PC-3 (cell line): ENCODE measurements around the gene ARNT2. TPM values are rescaled to one million over a fixed set of nuclear protein-coding genes. Genes with fewer than 3 reads are reported as not detected.

ENCODE experiments used
- ATAC-seq: fragments of 200-7000 bp; cut with Tn5 transposase; 2 replicates; pipeline ENCODE4 v1.9.1; 2020; ENCODE audit warnings: mild to moderate bottlenecking, moderate library complexity
- BruUV-seq: library from RNA; stranded (reverse); fragments of 400-500 nt; replicated peaks from 2 replicates; lab custom pipeline; 2021; lab: Mats Ljungman, UMichigan
- CTCF ChIA-PET: fragments of 300-600 bp; sonication (Branson Sonifier 250); formaldehyde crosslinking; loops from one replicate; lab custom pipeline; 2022; ENCODE audit warnings: antibody characterized with exemption; lab: Charles Lee
- POLR2A ChIA-PET: fragments of 300-600 bp; sonication (Branson Sonifier 250); formaldehyde crosslinking; loops from one replicate; lab custom pipeline; 2022; ENCODE audit warnings: antibody characterized with exemption; ENCODE audit not compliant: unreplicated experiment; lab: Charles Lee
- DNase-seq: peaks from one replicate; pipeline ENCODE4 v3.0.0-alpha.2; 2015
- H2AFZ ChIP-seq: fragments of 300-600 bp; sonication (generic); 2 replicates; pipeline ENCODE4 v1.6.0; 2016; ENCODE audit warnings: antibody characterized with exemption, low read length
- H3F3A ChIP-seq: fragments of 300-600 bp; sonication (generic); one replicate; pipeline ENCODE4 v1.6.0; 2017; ENCODE audit warnings: antibody characterized with exemption, low read length, control low read depth, mild to moderate bottlenecking; ENCODE audit not compliant: unreplicated experiment
- H3K27ac ChIP-seq: fragments of 300-600 bp; sonication (generic); 2 replicates; pipeline ENCODE4 v1.5.1; 2016; ENCODE audit warnings: mild to moderate bottlenecking, low read length
- H3K27me3 ChIP-seq: fragments of 300-600 bp; sonication (generic); 2 replicates; pipeline ENCODE4 v1.6.1; 2016; ENCODE audit warnings: low read length, mixed read lengths
- H3K36me3 ChIP-seq: fragments of 300-600 bp; sonication (generic); 2 replicates; pipeline ENCODE4 v1.6.1; 2016; ENCODE audit warnings: low read depth, mixed run types, low read length, mixed read lengths
- H3K4me1 ChIP-seq: fragments of 300-600 bp; sonication (generic); 2 replicates; pipeline ENCODE4 v1.5.1; 2016; ENCODE audit warnings: low read length; ENCODE audit not compliant: insufficient read depth
- H3K4me2 ChIP-seq: fragments of 300-600 bp; sonication (generic); 2 replicates; pipeline ENCODE4 v1.6.0; 2016; ENCODE audit warnings: low read length
- H3K4me3 ChIP-seq: fragments of 300-600 bp; sonication (generic); 2 replicates; pipeline ENCODE4 v1.5.1; 2016; ENCODE audit warnings: mild to moderate bottlenecking, low read length, mixed read lengths
- H3K79me2 ChIP-seq: fragments of 300-600 bp; sonication (generic); 2 replicates; pipeline ENCODE4 v1.6.1; 2017; ENCODE audit warnings: low read length, mixed read lengths
- H3K9ac ChIP-seq: fragments of 300-600 bp; sonication (generic); 2 replicates; pipeline ENCODE4 v1.6.0; 2016; ENCODE audit warnings: mild to moderate bottlenecking, low read length
- H3K9me2 ChIP-seq: fragments of 300-600 bp; sonication (generic); replicated peaks from 2 replicates; pipeline ENCODE4 v1.6.1; 2016; ENCODE audit warnings: mixed run types, low read length, mixed read lengths
- H3K9me3 ChIP-seq: fragments of 300-600 bp; sonication (generic); 2 replicates; pipeline ENCODE4 v1.6.1; 2016; ENCODE audit warnings: low read length, mixed read lengths
- H4K20me1 ChIP-seq: fragments of 300-600 bp; sonication (generic); 2 replicates; pipeline ENCODE4 v1.6.1; 2016; ENCODE audit warnings: low read length, mixed read lengths
- EZH2 ChIP-seq: fragments of 300-600 bp; sonication (generic); IDR thresholded peaks from one replicate; pipeline ENCODE4 v1.6.1; 2017; ENCODE audit warnings: antibody characterized with exemption, mild to moderate bottlenecking, low read length; ENCODE audit not compliant: unreplicated experiment
- EZH2phosphoT487 ChIP-seq: fragments of 300-600 bp; sonication (generic); IDR thresholded peaks from 2 replicates; pipeline ENCODE4 v1.6.1; 2018; ENCODE audit warnings: mild to moderate bottlenecking, antibody characterized with exemption, low read length, borderline replicate concordance
- intact Hi-C: fragments of 100-400 bp; cut with micrococcal nuclease; formaldehyde crosslinking; loops from 2 replicates; pipeline ENCODE4 v1.9.0; 2023
- total RNA-seq: library from RNA; depleted of rRNA; stranded (reverse); fragments of >200 nt; gene quantifications from 2 replicates; pipeline ENCODE4 v1.2.3, GENCODE V29; 2014
- TF ChIP-seq, protein P1 (sequence below): fragments of 300-600 bp; sonication (generic); conservative IDR thresholded peaks from 2 replicates; pipeline ENCODE4 v1.5.1; 2017; ENCODE audit warnings: antibody characterized with exemption, low read depth, mild to moderate bottlenecking, low read length

The ARNT2 gene
- total RNA-seq, 1 experiment from 2014 or later = 0.11 TPM

DNA sequence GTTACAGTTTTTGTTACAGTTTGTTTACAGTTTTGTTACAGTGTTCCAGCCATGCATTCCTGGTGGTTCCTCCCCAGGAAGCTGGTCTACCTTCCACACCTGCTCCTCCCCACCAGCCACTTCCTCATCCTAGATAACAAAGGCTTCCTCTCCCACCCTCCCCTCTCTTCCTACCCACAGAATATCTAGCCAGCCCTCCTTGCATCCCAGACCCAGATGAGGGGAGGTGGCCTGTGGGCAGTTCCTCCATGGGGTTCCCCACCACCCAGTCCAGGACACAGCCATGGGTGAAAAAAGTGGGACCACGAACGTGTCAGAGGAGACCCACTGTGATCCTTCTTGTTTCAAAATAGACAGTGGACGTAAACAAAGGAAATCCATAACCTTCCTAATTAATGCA is 168.2 kb downstream of the ARNT2 start:
- no peak for ATAC-seq

DNA sequence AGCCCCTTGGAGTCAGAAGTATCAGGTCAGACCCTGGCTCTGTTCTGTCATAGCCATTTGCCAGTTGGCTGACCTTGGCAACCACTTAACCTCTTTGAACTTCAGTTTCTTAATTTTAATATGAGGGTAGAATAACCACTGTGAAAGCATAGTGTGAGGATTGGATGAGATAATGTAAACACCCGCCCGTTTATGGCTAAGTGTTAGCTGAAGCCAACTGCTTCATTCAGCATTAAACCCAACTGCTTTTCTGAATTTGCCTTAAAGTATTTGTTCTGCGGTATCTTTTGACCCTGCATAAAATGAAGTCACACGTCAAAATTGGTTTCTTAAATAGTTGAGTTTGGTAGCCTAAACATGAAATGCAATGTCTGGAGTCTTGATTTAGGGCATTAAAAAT is 169.4 kb downstream of the ARNT2 start:
- no peaks in the 10 kb centered on the region for H3K9me2 ChIP-seq
- no peak for DNase-seq
- CTCF ChIA-PET = no interaction called here
- no peaks in the 10 kb centered on the region for H3K27me3 ChIP-seq
- no peaks in the 10 kb centered on the region for H3K9me3 ChIP-seq
- no TSS peak for BruUV-seq
- no peak overlapping the region for H3K4me3 ChIP-seq
- H3K4me1 ChIP-seq = no peaks in the 10 kb centered on the region
- no peaks in the 10 kb centered on the region for H3K79me2 ChIP-seq
- H3K4me2 ChIP-seq = no peak overlapping the region
- no peaks in the 10 kb centered on the region for H3F3A ChIP-seq
- intact Hi-C loops = no loop called here
- no peak overlapping the region for H3K27ac ChIP-seq
- H3K36me3 ChIP-seq = no peaks in the 10 kb centered on the region
- no peak overlapping the region for H2AFZ ChIP-seq
- POLR2A ChIA-PET = no interaction called here
- no peaks in the 10 kb centered on the region for H4K20me1 ChIP-seq
- no peak for ATAC-seq
- no peak for TF ChIP-seq EZH2phosphoT487
- no peak for TF ChIP-seq EZH2
- TF ChIP-seq, protein P1, sequence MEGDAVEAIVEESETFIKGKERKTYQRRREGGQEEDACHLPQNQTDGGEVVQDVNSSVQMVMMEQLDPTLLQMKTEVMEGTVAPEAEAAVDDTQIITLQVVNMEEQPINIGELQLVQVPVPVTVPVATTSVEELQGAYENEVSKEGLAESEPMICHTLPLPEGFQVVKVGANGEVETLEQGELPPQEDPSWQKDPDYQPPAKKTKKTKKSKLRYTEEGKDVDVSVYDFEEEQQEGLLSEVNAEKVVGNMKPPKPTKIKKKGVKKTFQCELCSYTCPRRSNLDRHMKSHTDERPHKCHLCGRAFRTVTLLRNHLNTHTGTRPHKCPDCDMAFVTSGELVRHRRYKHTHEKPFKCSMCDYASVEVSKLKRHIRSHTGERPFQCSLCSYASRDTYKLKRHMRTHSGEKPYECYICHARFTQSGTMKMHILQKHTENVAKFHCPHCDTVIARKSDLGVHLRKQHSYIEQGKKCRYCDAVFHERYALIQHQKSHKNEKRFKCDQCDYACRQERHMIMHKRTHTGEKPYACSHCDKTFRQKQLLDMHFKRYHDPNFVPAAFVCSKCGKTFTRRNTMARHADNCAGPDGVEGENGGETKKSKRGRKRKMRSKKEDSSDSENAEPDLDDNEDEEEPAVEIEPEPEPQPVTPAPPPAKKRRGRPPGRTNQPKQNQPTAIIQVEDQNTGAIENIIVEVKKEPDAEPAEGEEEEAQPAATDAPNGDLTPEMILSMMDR = no peak
- H3K9ac ChIP-seq = no peak overlapping the region

More for the DNA sequence above, 168.2 kb downstream of the ARNT2 start:
- Histone ChIP-seq H3K27me3 (no peaks in the 10 kb centered on the region), H3K27ac (no peak overlapping the region), H4K20me1 (no peaks in the 10 kb centered on the region), H3K9me3 (no peaks in the 10 kb centered on the region), H3F3A (no peaks in the 10 kb centered on the region), H3K9ac (no peak overlapping the region), H3K4me2 (no peak overlapping the region), H2AFZ (no peak overlapping the region), H3K4me1 (peaks cover 7% of the 10 kb centered on the region), H3K36me3 (no peaks in the 10 kb centered on the region), H3K4me3 (no peak overlapping the region), H3K9me2 (no peaks in the 10 kb centered on the region), H3K79me2 (no peaks in the 10 kb centered on the region)
- intact Hi-C loops = no loop called here
- ChIA-PET POLR2A (no interaction called here), CTCF (no interaction called here)
- no peak for DNase-seq
- no TSS peak for BruUV-seq
- TF ChIP-seq, protein P1 = no peak
- TF ChIP-seq EZH2 (no peak), EZH2phosphoT487 (no peak)

DNA sequence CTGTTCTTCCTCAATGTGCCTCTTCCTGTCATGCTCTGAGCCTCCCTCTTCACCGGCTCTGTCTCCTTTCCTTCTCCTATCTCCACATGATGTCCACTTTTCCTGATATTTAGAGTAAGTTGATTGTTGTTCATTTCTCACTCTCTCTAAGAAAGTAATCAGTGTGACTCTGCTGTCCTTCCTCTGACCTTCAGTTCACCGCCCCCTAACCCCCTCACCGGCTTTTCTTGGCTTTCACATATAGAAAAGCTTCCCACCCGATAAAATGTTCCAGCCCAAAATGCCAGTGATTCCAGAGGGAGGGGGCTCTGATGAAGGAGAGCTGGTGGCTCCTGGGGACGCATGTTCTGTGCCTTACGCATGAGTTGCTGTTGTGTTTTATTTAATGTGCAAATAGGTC is 170.4 kb downstream of the ARNT2 start:
- H2AFZ ChIP-seq = no peak overlapping the region
- H3K9me3 ChIP-seq = no peaks in the 10 kb centered on the region
- no peaks in the 10 kb centered on the region for H3K36me3 ChIP-seq
- intact Hi-C loops = no loop called here
- H3K27me3 ChIP-seq = no peaks in the 10 kb centered on the region
- H3K79me2 ChIP-seq = no peaks in the 10 kb centered on the region
- no peaks in the 10 kb centered on the region for H4K20me1 ChIP-seq
- no TSS peak for BruUV-seq
- TF ChIP-seq EZH2phosphoT487 = no peak
- no peak overlapping the region for H3K4me2 ChIP-seq
- CTCF ChIA-PET = no interaction called here
- H3K4me3 ChIP-seq = no peak overlapping the region
- POLR2A ChIA-PET = no interaction called here
- no peaks in the 10 kb centered on the region for H3F3A ChIP-seq
- no peaks in the 10 kb centered on the region for H3K9me2 ChIP-seq
- peaks cover 7% of the 10 kb centered on the region for H3K4me1 ChIP-seq
- DNase-seq = no peak
- no peak for ATAC-seq
- no peak overlapping the region for H3K9ac ChIP-seq
- no peak overlapping the region for H3K27ac ChIP-seq
